B cell (primary cell): Measurements from ENCODE around the gene VTI1A. TPM values are rescaled to one million over a fixed set of nuclear protein-coding genes. Genes with fewer than 3 reads are reported as not detected.

ENCODE experiments used
- ATAC-seq: fragments of 200-7000 bp; cut with Tn5 transposase; one replicate; pipeline ENCODE4 v1.10.0; 2021; ENCODE audit warnings: low read depth, mild to moderate bottlenecking, moderate number of reproducible peaks, moderate library complexity
- CTCF ChIA-PET: fragments of 350-600 bp; sonication (Branson Sonifier 250); formaldehyde crosslinking; loops from one replicate; lab custom pipeline; 2021; ENCODE audit warnings: antibody characterized with exemption, inconsistent platforms; lab: Charles Lee
- POLR2A ChIA-PET: fragments of 350-600 bp; sonication (Branson Sonifier 250); formaldehyde crosslinking; loops from one replicate; lab custom pipeline; 2021; ENCODE audit warnings: antibody characterized with exemption; lab: Charles Lee
- DNase-seq: peaks from one replicate; pipeline ENCODE4 v3.0.0; 2013
- H2AFZ ChIP-seq: 2 replicates; pipeline ENCODE4 v1.6.1; 2012; ENCODE audit warnings: mild to moderate bottlenecking, low read depth, low read length; ENCODE audit not compliant: insufficient read depth, poor library complexity, severe bottlenecking
- H3K27ac ChIP-seq, 2 donors: 1 replicate in 1 of 2; 2 replicates in 1 of 2; pipeline ENCODE4 v1.5.1; 2012 to 2013; ENCODE audit warnings: low read length in 2 of 2, mild to moderate bottlenecking in 2 of 2, moderate library complexity in 1 of 2
- H3K27me3 ChIP-seq, 4 experiments: fragments of 200-600 bp in 1 of 4; sonication (generic) in 1 of 4; replicated peaks in 1 of 4; 1 replicate in 2 of 4; 2 replicates in 2 of 4; pipeline versions ENCODE4 v1.6.1 to v1.7.0; 2013 to 2016; ENCODE audit warnings: low read length in 3 of 4, mild to moderate bottlenecking in 2 of 4, mixed read lengths in 1 of 4, moderate library complexity in 1 of 4; ENCODE audit not compliant: insufficient read depth in 4 of 4, control insufficient read depth in 3 of 4; ENCODE audit errors: control extremely low read depth in 1 of 4
- H3K36me3 ChIP-seq, 2 experiments: replicated peaks in 1 of 2; 1 replicate in 1 of 2; 2 replicates in 1 of 2; pipeline versions ENCODE4 v1.6.1 to v1.7.1; 2013; ENCODE audit warnings: low read length in 1 of 2; ENCODE audit not compliant: insufficient read depth in 2 of 2, control insufficient read depth in 1 of 2; ENCODE audit errors: control extremely low read depth in 1 of 2, extremely low read depth in 1 of 2
- H3K4me1 ChIP-seq, 2 donors: fragments of 200-600 bp in 1 of 2; sonication (generic) in 1 of 2; 1 replicate in 1 of 2; 2 replicates in 1 of 2; pipeline versions ENCODE4 v1.5.1 to v1.6.1; 2013 to 2017; ENCODE audit warnings: low read length in 2 of 2; ENCODE audit not compliant: control insufficient read depth in 2 of 2, insufficient read depth in 2 of 2
- H3K4me2 ChIP-seq: replicated peaks from 2 replicates; pipeline ENCODE3; 2012; ENCODE audit warnings: mild to moderate bottlenecking, low read depth, low read length; ENCODE audit not compliant: poor library complexity, severe bottlenecking
- H3K4me3 ChIP-seq, 5 experiments: fragments of 200-600 bp in 1 of 5; sonication (generic) in 1 of 5; 1 replicate in 3 of 5; 2 replicates in 2 of 5; pipeline versions ENCODE4 v1.5.1 to v1.7.0; 2011 to 2016; ENCODE audit warnings: low read length in 4 of 5, mild to moderate bottlenecking in 4 of 5, low read depth in 2 of 5, control low read depth in 1 of 5, moderate library complexity in 1 of 5; ENCODE audit not compliant: insufficient read depth in 1 of 5; ENCODE audit errors: control extremely low read depth in 1 of 5, extremely low read depth in 1 of 5
- H3K79me2 ChIP-seq: fragments of 200-600 bp; sonication (generic); one replicate; pipeline ENCODE4 v1.6.0; 2016; ENCODE audit warnings: low read length; ENCODE audit not compliant: control insufficient read depth, insufficient read depth
- H3K9ac ChIP-seq: fragments of 200-600 bp; sonication (generic); 2 replicates; pipeline ENCODE4 v1.6.1; 2017; ENCODE audit warnings: mild to moderate bottlenecking, low read length, moderate library complexity
- H3K9me3 ChIP-seq, 3 donors: one replicate each; pipeline versions ENCODE4 v1.6.1 to v1.7.1; 2013; ENCODE audit warnings: low read length in 2 of 3; ENCODE audit not compliant: control insufficient read depth in 2 of 3, insufficient read depth in 1 of 3; ENCODE audit errors: control extremely low read depth in 1 of 3
- H4K20me1 ChIP-seq: 2 replicates; pipeline ENCODE4 v1.6.0; 2012; ENCODE audit warnings: mild to moderate bottlenecking, low read length; ENCODE audit not compliant: insufficient read depth, control insufficient read depth, poor library complexity, severe bottlenecking
- H3K27ac Mint-ChIP-seq: one replicate; pipeline ENCODE4 v1.8.0; 2021; ENCODE audit warnings: mixed read lengths
- H3K27me3 Mint-ChIP-seq: one replicate; pipeline ENCODE4 v1.8.0; 2021; ENCODE audit warnings: mixed read lengths
- H3K4me1 Mint-ChIP-seq: one replicate; pipeline ENCODE4 v1.8.0; 2021; ENCODE audit warnings: mixed read lengths
- H3K4me3 Mint-ChIP-seq: one replicate; pipeline ENCODE4 v1.8.0; 2021; ENCODE audit warnings: mixed read lengths
- H3K9me3 Mint-ChIP-seq: one replicate; pipeline ENCODE4 v1.8.0; 2022; ENCODE audit warnings: mixed read lengths; ENCODE audit not compliant: insufficient read depth
- CTCF ChIP-seq: fragments of 200-600 bp; IDR thresholded peaks from one replicate; pipeline ENCODE4 v1.8.0; 2022; ENCODE audit warnings: antibody characterized with exemption, mild to moderate bottlenecking
- EZH2 ChIP-seq: IDR thresholded peaks from 2 replicates; pipeline ENCODE4 v1.6.1; 2012; ENCODE audit warnings: borderline replicate concordance, low read depth, mild to moderate bottlenecking, moderate library complexity, low read length; ENCODE audit not compliant: insufficient read depth, poor library complexity, severe bottlenecking
- WGBS: methylation state at CpG from one replicate; pipeline ENCODE4 v1.1.5; 2013; ENCODE audit warnings: missing lambda C conversion rate; ENCODE audit not compliant: insufficient coverage; 5-methylcytosine and 5-hydroxymethylcytosine counted together
- intact Hi-C: fragments of 100-400 bp; cut with micrococcal nuclease; formaldehyde crosslinking; loops from one replicate; pipeline ENCODE4 v1.10.0; 2022
- polyA plus RNA-seq: library from polyadenylated mRNA; depleted of rRNA; stranded (reverse); fragments of >200 nt; gene quantifications from 2 replicates; pipeline ENCODE4 v1.2.3, GENCODE V29; 2012
- total RNA-seq, 2 donors: library from RNA; stranded (reverse); fragments of 120-200 nt in 1 of 2; gene quantifications; 1 replicate in 1 of 2; 2 replicates in 1 of 2; pipeline versions ENCODE4 v1.2.3 to v1.2.4, GENCODE V29; 2013 to 2022

Gene VTI1A
- total and polyA plus RNA-seq, 2 donors (not counting 1 experiment from before 2014, with no cell fraction given), result 20.0 to 84.1 TPM

- H3K27me3 ChIP-seq, result no peaks in the 10 kb centered on the region
- no peak overlapping the region for H3K4me2 ChIP-seq
- no peaks in the 10 kb centered on the region for H4K20me1 ChIP-seq
- no peaks in the 10 kb centered on the region for H3K4me1 ChIP-seq
- H3K27ac ChIP-seq, result no peak overlapping the region
- CTCF ChIA-PET, result no interaction called here
- WGBS, result 96% methylated on average over 4 of the region's 5 CpGs
- Mint-ChIP-seq H3K4me1 (no peaks in the 10 kb centered on the region), H3K27ac (no peak overlapping the region), H3K9me3 (no peaks in the 10 kb centered on the region), H3K4me3 (no peak overlapping the region), H3K27me3 (no peaks in the 10 kb centered on the region)
- no peak overlapping the region for H2AFZ ChIP-seq
- no peak overlapping the region for H3K9ac ChIP-seq
- H3K36me3 ChIP-seq, result no peaks in the 10 kb centered on the region
- POLR2A ChIA-PET, result no interaction called here
- H3K79me2 ChIP-seq, result no peaks in the 10 kb centered on the region
- TF ChIP-seq CTCF (no peak), EZH2 (no peak)
- ATAC-seq (no peak), DNase-seq (no peak)
- no peaks in the 10 kb centered on the region for H3K9me3 ChIP-seq
- intact Hi-C loops, result no loop called here
- H3K4me3 ChIP-seq, result no peak overlapping the region
Observed at GRCh38 chr10:112799038-112799437, 352.0 kb downstream of the VTI1A start.

GRCh38 chr10:112799726-112800510 lies 352.9 kb downstream of the VTI1A start:
- WGBS, result 84% methylated on average over 6 of the region's 8 CpGs
- Histone ChIP-seq H3K9ac (no peak overlapping the region), H3K79me2 (no peaks in the 10 kb centered on the region), H3K4me3 (no peak overlapping the region), H3K9me3 (no peaks in the 10 kb centered on the region), H4K20me1 (no peaks in the 10 kb centered on the region), H2AFZ (no peak overlapping the region), H3K36me3 (no peaks in the 10 kb centered on the region), H3K27me3 (no peaks in the 10 kb centered on the region), H3K4me1 (no peaks in the 10 kb centered on the region), H3K4me2 (no peak overlapping the region), H3K27ac (no peak overlapping the region)
- TF ChIP-seq CTCF, result no peak
- TF ChIP-seq EZH2, result no peak
- Mint-ChIP-seq H3K27ac (no peak overlapping the region), H3K27me3 (no peaks in the 10 kb centered on the region), H3K4me3 (no peak overlapping the region), H3K4me1 (no peaks in the 10 kb centered on the region), H3K9me3 (no peaks in the 10 kb centered on the region)
- ChIA-PET POLR2A (no interaction called here), CTCF (no interaction called here)
- no peak for DNase-seq
- no peak for ATAC-seq
- intact Hi-C loops, result no loop called here
